ENCODE measurements around the gene SLC39A13. TPM values are rescaled to one million over a fixed set of nuclear protein-coding genes. Genes with fewer than 3 reads are reported as not detected.

Gene SLC39A13
- total and polyA plus RNA-seq, 2 of the 13 experiments (the other 11 are each of a cell fraction or from before 2014, with no cell fraction given) = 15.3 to 30.5 TPM

GRCh38 chr11:47436726-47437125 is 28.3 kb downstream of the SLC39A13 start:
- no peaks in the 10 kb centered on the region; a peak in 1 of 5 replicates for H3K27me3 ChIP-seq (ENCODE audit: control insufficient read depth in 1 of 2, insufficient read depth in 2 of 2, low read length in 2 of 2)
- H4K20me1 ChIP-seq (ENCODE audit: insufficient read depth, low read length) = no peaks in the 10 kb centered on the region
- no peaks in the 10 kb centered on the region for H3K9me3 ChIP-seq (ENCODE audit: low read length)
- intact Hi-C loops (cut with micrococcal nuclease; ENCODE audit: unreplicated experiment) (loop anchor here (5.0 kb wide), 1 partner anchor 719 kb away; the partner anchor contains the start of gene F2), in situ Hi-C loops (cut with HindIII; ENCODE audit: extremely low pct_ligation_motif_present, low pct_unique_long_range_greater_than_20kb) (no loop called here)
- no peak for ATAC-seq
- H3K79me2 ChIP-seq (ENCODE audit: insufficient read depth, low read length) = no peaks in the 10 kb centered on the region
- H2AFZ ChIP-seq (ENCODE audit: low read length) = no peak overlapping the region
- H3K36me3 ChIP-seq (replicated peaks in 1 of 2; ENCODE audit: control insufficient read depth in 1 of 2, insufficient read depth in 2 of 2, low read length in 2 of 2) = no peaks in the 10 kb centered on the region; a peak in 1 of 5 replicates
- POLR2A ChIA-PET = interaction anchor here (0.9 to 3.0 kb wide), 10 partner anchors 9 to 49 kb away, joined by 3 to 68 read pairs (median 8); partner anchors contain the start of genes PSMC3, RAPSN and SLC39A13
- CTCF ChIA-PET (ENCODE audit: low intra/inter-chr PET ratio, low total read pairs) = no interaction called here
- no peak overlapping the region for H3K9ac ChIP-seq (ENCODE audit: insufficient read depth, low read depth, low read length)
- no TSS peak for BruUV-seq (replicated peaks)
- no peak for FAIRE-seq
- peaks cover 84% of the 10 kb centered on the region for H3K4me1 ChIP-seq (ENCODE audit: insufficient read depth, low read length)
- H3K27ac ChIP-seq (ENCODE audit: extremely low read length, insufficient read depth, low read length) = peak overlapping the region; percentile 97
- no peak for DNase-seq (ENCODE audit: low spot score)
- no peak overlapping the region for H3K4me2 ChIP-seq (ENCODE audit: low read depth, low read length)
- TF ChIP-seq ZBTB26 (CRISPR knock-in tag; IDR thresholded peaks at IDR 0.05; ENCODE audit: borderline replicate concordance) (no peak), SMARCE1 (IDR thresholded peaks at IDR 0.05; ENCODE audit: borderline replicate concordance) (no peak), NR2C2 (CRISPR knock-in tag; IDR thresholded peaks at IDR 0.05; ENCODE audit: borderline replicate concordance) (no peak), DMTF1 (CRISPR knock-in tag; IDR thresholded peaks at IDR 0.05) (no peak), ZBTB4 (CRISPR knock-in tag; IDR thresholded peaks at IDR 0.05; ENCODE audit: borderline replicate concordance) (no peak), ZNF264 (CRISPR knock-in tag; IDR thresholded peaks at IDR 0.05) (peak; percentile 99)
- H3K4me3 ChIP-seq (replicated peaks in 1 of 3; ENCODE audit: insufficient read depth in 1 of 3, low read depth in 2 of 3, low read length in 3 of 3) = no peak overlapping the region
- WGBS (ENCODE audit: low lambda C conversion rate) = 93% methylated on average over 3 of the region's 3 CpGs
